ENCODE measurements around the gene SNCAIP.

The SNCAIP gene

DNA sequence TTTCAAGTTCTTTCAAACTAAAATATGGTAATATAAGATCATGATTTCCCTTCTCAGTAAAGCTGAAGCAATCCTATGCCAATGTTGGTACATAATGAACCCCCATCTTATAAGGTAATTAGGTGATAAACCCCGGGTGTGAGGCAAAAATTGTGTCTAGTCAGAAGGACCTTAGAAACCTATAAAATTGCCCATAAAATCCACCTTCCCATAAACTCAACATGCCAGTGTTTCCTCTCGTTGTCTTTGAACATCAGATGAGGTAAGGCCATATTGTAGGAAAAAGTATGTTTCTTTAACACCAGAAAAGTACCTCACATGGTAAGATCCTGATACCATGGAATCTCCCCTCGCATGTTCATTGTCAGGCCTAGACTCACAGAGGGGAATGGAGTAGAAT is 43.3 kb downstream of the SNCAIP start:
- H3K18ac ChIP-seq (ENCODE audit: low read length), result no peak overlapping the region
- no peak overlapping the region for H3K4ac ChIP-seq (ENCODE audit: low read depth, low read length)
- no peak for DNase-seq
- peaks cover 6 to 7% of the 10 kb centered on the region in 2 experiments for H3K4me1 ChIP-seq (ENCODE audit: control insufficient read depth in 1 of 2, insufficient read depth in 2 of 2, low read length in 2 of 2)
- H3K4me3 ChIP-seq (ENCODE audit: low read depth, low read length), result no peak overlapping the region
- H3K79me1 ChIP-seq (ENCODE audit: low read length), result peaks cover 10% of the 10 kb centered on the region
- H3K27me3 ChIP-seq (ENCODE audit: insufficient read depth, low read length), result no peaks in the 10 kb centered on the region
- no peak overlapping the region for H4K8ac ChIP-seq (ENCODE audit: low read depth, low read length)
- no peaks in the 10 kb centered on the region for H3K36me3 ChIP-seq (ENCODE audit: control insufficient read depth in 1 of 2, insufficient read depth in 2 of 2, low read length in 2 of 2)
- no peak overlapping the region for H2BK120ac ChIP-seq (ENCODE audit: insufficient read depth, low read length, poor library complexity)
- H2AK5ac ChIP-seq (ENCODE audit: low read length), result no peak overlapping the region
- H3K4me2 ChIP-seq (ENCODE audit: low read length), result no peak overlapping the region
- no CpG with 5 or more reads among the region's 3 CpGs for WGBS (ENCODE audit: extremely low coverage, insufficient coverage, insufficient read length)
- no peak overlapping the region for H3K23ac ChIP-seq (ENCODE audit: low read length)
- no peaks in the 10 kb centered on the region for H3K9me3 ChIP-seq (ENCODE audit: insufficient read depth, low read depth, low read length)
- no peak overlapping the region for H2BK5ac ChIP-seq (ENCODE audit: low read depth, low read length, poor library complexity)
- no peak overlapping the region for H3K9ac ChIP-seq (ENCODE audit: low read length)
- H3K14ac ChIP-seq (ENCODE audit: low read length), result no peak overlapping the region
- H3K79me2 ChIP-seq (ENCODE audit: control insufficient read depth, insufficient read depth, low read length, poor library complexity), result no peaks in the 10 kb centered on the region
- no peak overlapping the region for H3K27ac ChIP-seq (ENCODE audit: low read depth, low read length)
- H4K12ac ChIP-seq (ENCODE audit: low read depth, low read length), result no peak overlapping the region
- H4K91ac ChIP-seq (ENCODE audit: low read depth, low read length), result no peak overlapping the region
- no peak overlapping the region for H2BK12ac ChIP-seq (ENCODE audit: low read length)
- H2AFZ ChIP-seq (ENCODE audit: insufficient read depth, low read length, poor library complexity), result no peak overlapping the region

DNA sequence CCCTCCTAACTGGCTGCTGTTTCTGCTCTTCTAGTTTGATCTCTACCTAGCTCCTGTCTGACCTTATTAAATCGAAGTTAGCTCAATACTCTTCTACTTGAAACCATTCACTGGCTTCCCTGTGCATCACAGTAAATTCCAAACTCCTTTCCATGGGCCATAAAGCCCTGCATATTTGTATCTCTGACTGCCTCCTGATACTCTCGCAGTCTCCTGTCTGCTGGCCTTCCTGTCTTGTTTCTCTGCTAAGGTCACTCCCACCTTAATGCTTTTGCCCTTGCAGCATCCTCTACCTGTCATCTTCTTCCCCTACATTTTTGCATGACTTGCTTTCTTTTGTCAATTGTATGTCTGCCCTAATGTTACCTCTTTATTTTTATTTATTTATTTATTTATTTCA is 44.8 kb downstream of the SNCAIP start:
- Histone ChIP-seq H3K4ac (ENCODE audit: low read depth, low read length) (peak overlapping the region; percentile 12), H3K9me3 (ENCODE audit: insufficient read depth, low read depth, low read length) (no peaks in the 10 kb centered on the region), H4K8ac (ENCODE audit: low read depth, low read length) (no peak overlapping the region), H2AK5ac (ENCODE audit: low read length) (peak overlapping the region; percentile 39), H3K18ac (ENCODE audit: low read length) (peak overlapping the region; percentile 38), H3K23ac (ENCODE audit: low read length) (no peak overlapping the region), H3K36me3 (ENCODE audit: control insufficient read depth in 1 of 2, insufficient read depth in 2 of 2, low read length in 2 of 2) (no peaks in the 10 kb centered on the region), H2BK12ac (ENCODE audit: low read length) (no peak overlapping the region), H3K4me2 (ENCODE audit: low read length) (no peak overlapping the region), H4K12ac (ENCODE audit: low read depth, low read length) (no peak overlapping the region), H3K4me1 (ENCODE audit: control insufficient read depth in 1 of 2, insufficient read depth in 2 of 2, low read length in 2 of 2) (peaks cover 3 to 7% of the 10 kb centered on the region in 2 experiments), H3K79me1 (ENCODE audit: low read length) (peaks cover 10% of the 10 kb centered on the region), H3K27ac (ENCODE audit: low read depth, low read length) (peak overlapping the region; percentile 10), H3K14ac (ENCODE audit: low read length) (peak overlapping the region; percentile 32), H4K91ac (ENCODE audit: low read depth, low read length) (peak overlapping the region; percentile 39), H2BK120ac (ENCODE audit: insufficient read depth, low read length, poor library complexity) (peak overlapping the region; percentile 52), H3K4me3 (ENCODE audit: low read depth, low read length) (no peak overlapping the region), H2AFZ (ENCODE audit: insufficient read depth, low read length, poor library complexity) (no peak overlapping the region), H3K9ac (ENCODE audit: low read length) (no peak overlapping the region), H3K79me2 (ENCODE audit: control insufficient read depth, insufficient read depth, low read length, poor library complexity) (no peaks in the 10 kb centered on the region), H3K27me3 (ENCODE audit: insufficient read depth, low read length) (no peaks in the 10 kb centered on the region), H2BK5ac (ENCODE audit: low read depth, low read length, poor library complexity) (peak overlapping the region; percentile 26)
- no CpG with 5 or more reads among the region's 2 CpGs for WGBS (ENCODE audit: extremely low coverage, insufficient coverage, insufficient read length)
- no peak for DNase-seq

DNA sequence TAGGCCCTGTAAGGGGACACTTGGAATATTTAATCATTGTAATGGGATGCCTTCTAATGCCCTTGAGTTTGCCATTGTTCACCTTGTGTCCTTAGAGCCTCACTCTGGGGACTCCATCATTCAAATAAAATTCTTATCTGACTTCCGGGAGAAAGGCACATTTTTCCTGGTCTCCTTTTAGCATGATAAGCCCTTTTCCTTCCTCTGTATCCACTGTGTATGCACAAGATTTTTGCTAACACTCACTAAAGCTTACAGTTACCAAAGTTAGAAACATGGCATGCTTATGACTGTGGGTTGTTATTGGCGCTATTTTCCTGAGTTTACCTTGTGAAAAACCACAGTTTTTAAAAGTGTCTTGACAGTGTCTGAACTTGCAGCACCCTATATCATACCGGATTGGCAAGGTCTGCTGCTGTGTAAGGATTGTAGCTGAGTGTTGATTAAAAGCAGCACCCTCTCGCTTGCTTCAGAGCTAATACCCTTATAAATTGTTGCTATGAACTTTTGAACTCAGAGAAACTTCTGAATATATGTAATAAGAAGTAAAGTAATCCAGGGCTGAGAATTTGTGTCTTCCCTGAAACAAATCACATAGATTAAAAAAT is 46.4 kb downstream of the SNCAIP start:
- Histone ChIP-seq H3K14ac (ENCODE audit: low read length) (no peak overlapping the region), H3K4ac (ENCODE audit: low read depth, low read length) (no peak overlapping the region), H3K9ac (ENCODE audit: low read length) (no peak overlapping the region), H2BK12ac (ENCODE audit: low read length) (no peak overlapping the region), H2AK5ac (ENCODE audit: low read length) (no peak overlapping the region), H3K9me3 (ENCODE audit: insufficient read depth, low read depth, low read length) (no peaks in the 10 kb centered on the region), H3K27ac (ENCODE audit: low read depth, low read length) (no peak overlapping the region), H3K18ac (ENCODE audit: low read length) (no peak overlapping the region), H4K91ac (ENCODE audit: low read depth, low read length) (no peak overlapping the region), H3K23ac (ENCODE audit: low read length) (no peak overlapping the region), H4K12ac (ENCODE audit: low read depth, low read length) (no peak overlapping the region), H3K4me3 (ENCODE audit: low read depth, low read length) (no peak overlapping the region), H3K27me3 (ENCODE audit: insufficient read depth, low read length) (no peaks in the 10 kb centered on the region), H3K36me3 (ENCODE audit: control insufficient read depth in 1 of 2, insufficient read depth in 2 of 2, low read length in 2 of 2) (no peaks in the 10 kb centered on the region), H3K79me1 (ENCODE audit: low read length) (peaks cover 6% of the 10 kb centered on the region), H2AFZ (ENCODE audit: insufficient read depth, low read length, poor library complexity) (no peak overlapping the region), H2BK5ac (ENCODE audit: low read depth, low read length, poor library complexity) (no peak overlapping the region), H3K4me1 (ENCODE audit: control insufficient read depth in 1 of 2, insufficient read depth in 2 of 2, low read length in 2 of 2) (peaks cover 0 to 8% of the 10 kb centered on the region in 2 experiments), H3K4me2 (ENCODE audit: low read length) (no peak overlapping the region), H3K79me2 (ENCODE audit: control insufficient read depth, insufficient read depth, low read length, poor library complexity) (no peaks in the 10 kb centered on the region), H2BK120ac (ENCODE audit: insufficient read depth, low read length, poor library complexity) (no peak overlapping the region), H4K8ac (ENCODE audit: low read depth, low read length) (no peak overlapping the region)
- DNase-seq, result no peak
- no CpG with 5 or more reads among the region's 4 CpGs for WGBS (ENCODE audit: extremely low coverage, insufficient coverage, insufficient read length)

DNA sequence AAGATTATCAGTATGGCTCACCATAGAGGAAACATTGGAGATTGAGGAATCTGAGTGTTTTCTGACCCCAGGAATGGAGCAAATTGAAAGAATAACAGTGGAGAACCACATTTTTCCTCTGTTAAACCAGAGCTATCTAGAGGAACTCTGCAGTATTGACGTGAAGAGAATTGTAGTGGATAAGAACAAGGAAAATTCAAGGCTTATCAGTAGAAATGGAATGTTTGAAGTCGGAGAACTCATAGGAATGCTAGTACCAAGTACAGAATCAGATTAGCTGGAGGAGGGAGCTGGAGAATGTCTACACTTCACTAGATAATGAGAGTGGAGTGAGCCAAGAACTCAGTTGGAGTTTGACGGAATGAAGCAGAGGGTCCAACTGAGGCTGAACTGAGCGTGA is 50.3 kb downstream of the SNCAIP start:
- H3K36me3 ChIP-seq (ENCODE audit: control insufficient read depth in 1 of 2, insufficient read depth in 2 of 2, low read length in 2 of 2), result no peaks in the 10 kb centered on the region
- H3K27ac ChIP-seq (ENCODE audit: low read depth, low read length), result no peak overlapping the region
- no peak overlapping the region for H4K8ac ChIP-seq (ENCODE audit: low read depth, low read length)
- no peak overlapping the region for H3K4me3 ChIP-seq (ENCODE audit: low read depth, low read length)
- no peak overlapping the region for H3K4me2 ChIP-seq (ENCODE audit: low read length)
- H3K9me3 ChIP-seq (ENCODE audit: insufficient read depth, low read depth, low read length), result no peaks in the 10 kb centered on the region
- no peak overlapping the region for H3K9ac ChIP-seq (ENCODE audit: low read length)
- H3K79me2 ChIP-seq (ENCODE audit: control insufficient read depth, insufficient read depth, low read length, poor library complexity), result no peaks in the 10 kb centered on the region
- peak in 1 of 2 donors; percentile 77 for DNase-seq
- H3K4me1 ChIP-seq (ENCODE audit: control insufficient read depth in 1 of 2, insufficient read depth in 2 of 2, low read length in 2 of 2), result peaks cover 0 to 2% of the 10 kb centered on the region in 2 experiments
- H2AK5ac ChIP-seq (ENCODE audit: low read length), result no peak overlapping the region
- H3K79me1 ChIP-seq (ENCODE audit: low read length), result no peaks in the 10 kb centered on the region
- no CpG with 5 or more reads among the region's 4 CpGs for WGBS (ENCODE audit: extremely low coverage, insufficient coverage, insufficient read length)
- H4K91ac ChIP-seq (ENCODE audit: low read depth, low read length), result no peak overlapping the region
- no peaks in the 10 kb centered on the region for H3K27me3 ChIP-seq (ENCODE audit: insufficient read depth, low read length)
- H3K14ac ChIP-seq (ENCODE audit: low read length), result no peak overlapping the region
- H3K23ac ChIP-seq (ENCODE audit: low read length), result no peak overlapping the region
- no peak overlapping the region for H3K18ac ChIP-seq (ENCODE audit: low read length)
- H2BK5ac ChIP-seq (ENCODE audit: low read depth, low read length, poor library complexity), result no peak overlapping the region
- H2BK12ac ChIP-seq (ENCODE audit: low read length), result no peak overlapping the region
- H3K4ac ChIP-seq (ENCODE audit: low read depth, low read length), result no peak overlapping the region
- H2BK120ac ChIP-seq (ENCODE audit: insufficient read depth, low read length, poor library complexity), result no peak overlapping the region
- H2AFZ ChIP-seq (ENCODE audit: insufficient read depth, low read length, poor library complexity), result no peak overlapping the region
- no peak overlapping the region for H4K12ac ChIP-seq (ENCODE audit: low read depth, low read length)
